Measurements from ENCODE around the gene C5orf15.

C5orf15 gene

GRCh38 chr5:133968204-133968980, at the start of gene C5orf15:
TSS of gene C5orf15 (minus strand) at chr5:133968625. CDS start at chr5:133968584, 41 bp downstream.
- in situ Hi-C loops (cut with MboI; ENCODE audit: low sequenced_read_pairs), result no loop called here

DNA sequence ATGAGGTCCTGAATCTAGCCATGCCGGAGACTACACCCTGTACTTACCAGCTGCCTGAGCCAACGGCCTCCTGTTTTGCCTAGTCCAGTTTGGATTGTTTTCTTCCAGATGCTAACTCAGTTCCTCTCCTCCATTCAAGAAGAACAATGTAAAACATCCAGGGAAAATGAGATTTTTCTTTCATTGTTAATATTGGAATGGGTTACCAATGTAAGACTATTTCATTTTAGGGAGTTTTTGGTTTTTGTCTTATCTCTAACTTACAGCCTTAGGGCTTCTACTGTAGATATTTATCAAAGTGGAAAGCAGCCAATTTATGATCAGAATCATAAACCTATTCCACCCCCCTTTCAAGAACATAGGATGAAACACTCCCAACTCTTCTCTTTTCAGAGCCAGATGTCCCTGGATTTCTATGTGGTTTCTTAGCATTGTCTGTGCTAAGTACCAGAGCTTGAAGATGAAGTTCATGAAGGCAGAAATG, 39.9 kb upstream of the C5orf15 start:
- in situ Hi-C loops (cut with MboI; ENCODE audit: low sequenced_read_pairs), result no loop called here

- in situ Hi-C loops (cut with MboI; ENCODE audit: low sequenced_read_pairs), result no loop called here
Observed at GRCh38 chr5:134007581-134008265, 39.3 kb upstream of the C5orf15 start.

DNA sequence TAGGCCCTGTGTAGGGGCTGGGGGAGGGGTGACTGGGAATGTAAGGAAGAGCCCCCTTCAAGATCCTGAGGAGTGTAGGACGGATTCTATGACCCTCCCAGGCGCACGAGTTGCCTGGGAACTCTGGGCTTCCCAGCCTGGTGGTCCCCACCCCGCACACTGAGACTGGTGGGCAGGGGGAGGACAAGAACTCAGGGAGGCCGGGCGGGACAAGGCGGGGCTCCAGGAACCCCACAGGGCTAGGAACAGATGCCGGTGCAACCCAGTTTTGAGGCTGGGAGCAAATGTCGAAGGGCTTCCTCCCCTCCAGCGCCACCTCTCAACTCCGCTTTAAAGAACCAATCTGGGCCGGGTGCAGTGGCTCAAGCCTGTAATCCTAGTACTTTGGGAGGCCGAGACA, 37.7 kb upstream of the C5orf15 start:
- in situ Hi-C loops (cut with MboI; ENCODE audit: low sequenced_read_pairs), result no loop called here

GRCh38 chr5:134005417-134006061, 37.1 kb upstream of the C5orf15 start:
- in situ Hi-C loops (cut with MboI; ENCODE audit: low sequenced_read_pairs), result no loop called here

DNA sequence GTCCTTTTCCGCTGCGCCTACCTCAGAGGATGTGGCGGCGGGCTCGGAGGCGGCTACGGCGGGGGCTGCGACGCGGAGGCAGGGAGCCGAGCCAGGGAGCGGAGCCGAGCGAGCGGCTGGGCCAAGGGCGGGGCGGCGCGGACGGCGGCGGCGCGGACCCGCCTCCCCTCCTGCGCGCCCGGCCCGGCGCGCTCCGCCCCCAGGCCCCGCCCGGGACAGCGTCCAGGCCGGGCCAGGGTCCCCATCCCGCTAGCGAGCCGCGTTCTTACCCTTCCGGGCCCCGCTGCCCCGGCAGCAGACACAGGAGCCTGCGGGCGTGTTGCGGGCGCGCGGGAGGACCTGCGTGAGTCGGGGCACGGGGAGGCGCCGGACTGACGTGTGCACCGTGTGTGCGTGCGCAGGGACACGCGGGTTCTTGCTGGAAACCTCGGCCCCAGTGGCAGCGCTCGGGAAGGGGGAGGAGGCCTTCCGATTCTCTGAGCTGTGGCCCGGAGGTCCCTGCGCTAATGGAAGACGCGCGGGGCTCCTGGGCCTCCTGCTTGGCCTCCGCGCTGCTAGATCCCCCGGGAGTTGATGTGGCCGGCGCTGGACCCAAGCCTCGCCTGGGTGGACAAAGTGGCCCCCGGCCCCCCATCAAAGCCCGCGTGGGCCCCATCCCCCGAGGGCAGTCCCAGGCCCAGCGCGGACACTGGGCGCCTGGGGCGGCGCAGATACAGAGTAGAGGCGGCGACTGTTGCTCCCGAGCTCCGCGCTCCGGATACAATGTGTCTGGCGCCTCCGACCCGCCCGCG, 36.4 kb upstream of the C5orf15 start, which contains the start of gene VDAC1:
Gene VDAC1, minus strand, starts transcription at position 350 of the 791 bp plus-strand sequence. CDS start 11,963 bp downstream, outside the sequence.
- in situ Hi-C loops (cut with MboI; ENCODE audit: low sequenced_read_pairs), result no loop called here

- in situ Hi-C loops (cut with MboI; ENCODE audit: low sequenced_read_pairs), result no loop called here
Observed at GRCh38 chr5:134003817-134004625, 35.6 kb upstream of the C5orf15 start.

- in situ Hi-C loops (cut with MboI; ENCODE audit: low sequenced_read_pairs), result no loop called here
Observed at GRCh38 chr5:134003064-134003816, 34.8 kb upstream of the C5orf15 start.

- in situ Hi-C loops (cut with MboI; ENCODE audit: low sequenced_read_pairs), result no loop called here
Observed at GRCh38 chr5:134001938-134002731, 33.7 kb upstream of the C5orf15 start.

- in situ Hi-C loops (cut with MboI; ENCODE audit: low sequenced_read_pairs), result no loop called here
Observed at GRCh38 chr5:134000696-134001453, 32.5 kb upstream of the C5orf15 start.

GRCh38 chr5:134000091-134000511, 31.7 kb upstream of the C5orf15 start:
- in situ Hi-C loops (cut with MboI; ENCODE audit: low sequenced_read_pairs), result no loop called here

DNA sequence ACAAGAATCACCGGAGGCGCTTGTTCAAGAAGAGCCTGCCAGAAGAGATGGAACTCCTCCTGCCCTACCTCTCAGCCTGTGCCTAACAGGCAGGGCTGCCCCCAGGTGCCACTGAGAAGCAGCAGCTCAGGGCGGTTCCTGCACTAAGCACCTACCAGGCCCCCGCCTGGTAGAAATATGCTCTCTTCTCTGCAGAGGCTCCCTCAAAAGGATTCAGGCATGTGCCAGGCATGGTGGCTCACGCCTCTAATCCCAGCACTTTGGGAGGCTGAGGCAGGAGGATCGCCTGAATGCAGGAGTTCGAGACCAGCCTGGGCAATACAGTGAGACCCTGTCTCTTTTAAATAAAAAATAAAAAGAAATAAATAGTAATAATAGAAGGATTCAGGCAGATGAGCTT, 30.4 kb upstream of the C5orf15 start:
- in situ Hi-C loops (cut with MboI; ENCODE audit: low sequenced_read_pairs), result no loop called here

DNA sequence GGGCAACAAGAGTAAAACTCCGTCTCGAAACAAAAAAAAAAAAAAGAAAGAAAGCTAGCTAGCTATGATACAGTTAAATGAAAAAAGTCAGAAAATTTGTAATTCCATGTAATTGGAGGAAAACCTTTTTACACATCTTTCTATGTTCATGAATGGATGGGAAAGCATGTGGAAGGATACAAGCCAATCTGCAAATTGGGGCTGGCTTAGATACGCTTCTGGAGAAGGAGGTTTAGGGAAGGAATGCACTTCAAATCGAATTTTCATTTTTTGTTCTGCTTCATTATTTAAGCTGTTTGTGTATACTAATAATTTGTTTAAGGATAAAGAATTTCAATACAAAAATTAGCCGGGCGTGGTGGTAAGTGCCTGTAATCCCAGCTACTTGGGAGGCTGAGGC, 29.6 kb upstream of the C5orf15 start:
- in situ Hi-C loops (cut with MboI; ENCODE audit: low sequenced_read_pairs), result no loop called here

- in situ Hi-C loops (cut with MboI; ENCODE audit: low sequenced_read_pairs), result no loop called here
Observed at GRCh38 chr5:133996683-133997252, 28.3 kb upstream of the C5orf15 start.

GRCh38 chr5:133995883-133996563, 27.6 kb upstream of the C5orf15 start:
- in situ Hi-C loops (cut with MboI; ENCODE audit: low sequenced_read_pairs), result no loop called here

GRCh38 chr5:133995341-133995740, 26.9 kb upstream of the C5orf15 start:
- in situ Hi-C loops (cut with MboI; ENCODE audit: low sequenced_read_pairs), result no loop called here

DNA sequence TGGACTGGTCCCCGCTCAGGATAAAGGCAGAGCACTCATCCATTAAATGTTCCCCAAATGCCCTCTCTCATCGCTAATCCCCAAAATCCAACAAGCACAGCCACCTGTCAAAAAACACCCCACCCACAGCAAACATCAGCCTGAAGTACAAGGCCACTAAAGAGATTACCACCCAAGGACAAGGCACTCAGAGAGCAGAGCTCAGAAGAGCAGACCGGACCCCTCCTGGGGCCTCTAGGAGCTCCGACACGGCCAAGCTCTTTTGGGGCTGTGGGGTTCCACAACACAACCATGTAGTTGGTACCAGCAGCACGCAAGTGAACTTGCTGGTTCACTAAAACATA, 26.5 kb upstream of the C5orf15 start:
- in situ Hi-C loops (cut with MboI; ENCODE audit: low sequenced_read_pairs), result no loop called here

All from HL-60/S4 treated with retinoic acid at 250 ng/mL for 4 days and 3 days (cell line).